Bronchial epithelial cell (primary cell): ENCODE results near the gene CARD10. TPM values are rescaled to one million over a fixed set of nuclear protein-coding genes. Genes with fewer than 3 reads are reported as not detected.
A peak's percentile ranks its signal among the peaks of the same experiment; 100 is the strongest.

ENCODE experiments used
- DNase-seq: peaks from one replicate; pipeline ENCODE4 v3.0.0-alpha.2; 2010; ENCODE audit warnings: low read depth
- FAIRE-seq: peaks from 2 replicates; lab custom pipeline; 2011; peaks lifted over from hg19 to GRCh38; lab: Jason Lieb, UNC
- H3K27me3 ChIP-seq: 2 replicates; pipeline ENCODE4 v1.5.1; 2011; ENCODE audit warnings: low read length; ENCODE audit not compliant: control insufficient read depth, insufficient read depth
- H3K36me3 ChIP-seq: 2 replicates; pipeline ENCODE4 v1.5.1; 2011; ENCODE audit warnings: low read length; ENCODE audit not compliant: control insufficient read depth, insufficient read depth
- H3K4me3 ChIP-seq: 2 replicates; pipeline ENCODE4 v1.5.1; 2011; ENCODE audit warnings: mild to moderate bottlenecking, low read depth, low read length, control low read depth
- total RNA-seq: library from RNA; depleted of rRNA; stranded (reverse); fragments of >200 nt; gene quantifications from 2 replicates; pipeline ENCODE4 v1.2.1, GENCODE V29; 2014
- TF ChIP-seq, protein P1 (sequence below): IDR thresholded peaks from 2 replicates; pipeline ENCODE4 v1.5.1; 2011; ENCODE audit warnings: mild to moderate bottlenecking, moderate library complexity, low read length, control low read depth, inconsistent platforms; ENCODE audit not compliant: insufficient read depth, severe bottlenecking

Gene CARD10
- total RNA-seq, 1 donor from 2014 or later: 14.2 TPM

DNA sequence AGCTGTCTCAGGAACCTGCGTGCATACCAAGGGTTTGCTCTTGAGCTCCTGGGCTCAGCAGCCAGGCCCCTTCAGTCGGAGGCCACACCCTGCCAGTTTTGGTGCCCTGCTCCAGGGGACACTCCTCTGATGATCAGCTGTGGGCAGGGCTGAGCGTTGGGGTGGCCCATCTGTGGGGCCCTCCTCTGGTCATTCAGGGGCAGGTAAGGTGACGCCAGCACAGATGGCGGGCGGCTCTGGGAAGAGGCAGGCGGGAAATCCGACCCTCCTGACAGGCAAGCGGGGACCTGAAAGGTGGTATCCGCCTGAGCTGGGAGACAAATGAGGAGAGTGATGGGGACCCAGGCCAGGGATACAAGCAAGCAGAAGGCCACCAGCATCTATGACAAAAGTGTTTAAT lies 29.2 kb downstream of the CARD10 start:
- TF ChIP-seq, protein P1, sequence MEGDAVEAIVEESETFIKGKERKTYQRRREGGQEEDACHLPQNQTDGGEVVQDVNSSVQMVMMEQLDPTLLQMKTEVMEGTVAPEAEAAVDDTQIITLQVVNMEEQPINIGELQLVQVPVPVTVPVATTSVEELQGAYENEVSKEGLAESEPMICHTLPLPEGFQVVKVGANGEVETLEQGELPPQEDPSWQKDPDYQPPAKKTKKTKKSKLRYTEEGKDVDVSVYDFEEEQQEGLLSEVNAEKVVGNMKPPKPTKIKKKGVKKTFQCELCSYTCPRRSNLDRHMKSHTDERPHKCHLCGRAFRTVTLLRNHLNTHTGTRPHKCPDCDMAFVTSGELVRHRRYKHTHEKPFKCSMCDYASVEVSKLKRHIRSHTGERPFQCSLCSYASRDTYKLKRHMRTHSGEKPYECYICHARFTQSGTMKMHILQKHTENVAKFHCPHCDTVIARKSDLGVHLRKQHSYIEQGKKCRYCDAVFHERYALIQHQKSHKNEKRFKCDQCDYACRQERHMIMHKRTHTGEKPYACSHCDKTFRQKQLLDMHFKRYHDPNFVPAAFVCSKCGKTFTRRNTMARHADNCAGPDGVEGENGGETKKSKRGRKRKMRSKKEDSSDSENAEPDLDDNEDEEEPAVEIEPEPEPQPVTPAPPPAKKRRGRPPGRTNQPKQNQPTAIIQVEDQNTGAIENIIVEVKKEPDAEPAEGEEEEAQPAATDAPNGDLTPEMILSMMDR: no peak
- DNase-seq (no peak), FAIRE-seq (no peak)
- Histone ChIP-seq H3K27me3 (no peaks in the 10 kb centered on the region), H3K4me3 (no peak overlapping the region), H3K36me3 (peaks cover 16% of the 10 kb centered on the region)

DNA sequence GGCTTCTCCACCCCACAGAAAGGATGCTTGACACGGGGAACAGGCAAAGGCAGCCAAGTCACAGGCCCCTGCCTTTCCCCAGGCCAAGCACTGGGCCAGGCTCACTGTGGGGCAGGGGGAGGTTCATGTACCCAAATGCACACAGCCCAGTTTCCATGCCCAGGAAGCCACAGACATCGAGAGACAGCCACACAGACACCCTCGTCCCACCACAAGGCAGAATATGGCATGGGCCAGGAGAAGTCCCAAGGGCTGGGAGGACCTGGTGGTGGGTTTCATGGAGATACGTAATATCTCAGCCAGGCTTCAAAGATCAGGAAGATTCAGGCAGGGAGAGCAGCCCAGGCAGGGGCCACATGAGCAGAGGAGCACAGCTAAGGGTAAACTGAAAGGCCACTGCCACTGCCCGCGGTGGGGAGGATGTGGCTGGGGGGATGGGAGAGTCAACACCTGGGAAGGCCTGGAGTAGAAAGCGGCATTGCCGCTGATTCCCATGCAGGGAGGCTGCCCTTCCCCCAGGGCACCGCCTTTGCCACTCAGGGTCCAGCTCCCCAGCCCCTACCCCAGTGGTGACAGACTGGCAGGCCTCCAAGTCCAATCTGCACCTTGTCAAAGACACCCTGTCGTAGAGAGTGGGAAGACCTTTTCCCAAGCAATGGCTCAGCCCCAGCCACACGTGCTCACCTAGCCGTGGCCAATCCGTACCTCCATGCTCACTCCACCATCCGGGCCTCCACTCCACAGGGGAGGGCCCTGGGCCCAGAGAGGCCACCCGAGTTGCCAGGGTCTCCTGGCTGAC lies 30.7 kb downstream of the CARD10 start:
- Histone ChIP-seq H3K4me3 (no peak overlapping the region), H3K36me3 (peaks cover 8% of the 10 kb centered on the region), H3K27me3 (no peaks in the 10 kb centered on the region)
- DNase-seq (no peak), FAIRE-seq (no peak)
- TF ChIP-seq, protein P1: no peak

DNA sequence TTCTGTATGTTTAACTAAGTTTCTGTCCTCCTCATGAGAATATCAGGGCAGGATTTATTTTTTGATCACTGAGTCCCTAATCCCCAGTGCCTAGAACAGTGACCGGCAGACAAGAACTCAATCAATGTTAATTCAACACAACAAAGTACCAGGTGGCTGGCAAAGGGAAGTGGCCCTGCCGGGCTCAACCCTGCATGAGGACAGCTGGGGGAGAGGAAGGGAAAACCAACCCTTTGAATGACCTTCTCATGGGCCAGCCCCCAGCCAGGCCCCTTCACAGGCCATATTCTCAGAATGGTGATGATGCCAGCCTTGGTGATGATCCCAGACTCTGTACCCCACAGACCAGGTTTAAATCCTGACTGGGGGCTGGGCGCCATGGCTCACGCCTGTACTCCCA lies 31.6 kb downstream of the CARD10 start:
- TF ChIP-seq, protein P1: no peak
- FAIRE-seq (no peak), DNase-seq (no peak)
- Histone ChIP-seq H3K36me3 (peaks cover 8% of the 10 kb centered on the region), H3K27me3 (no peaks in the 10 kb centered on the region), H3K4me3 (no peak overlapping the region)

DNA sequence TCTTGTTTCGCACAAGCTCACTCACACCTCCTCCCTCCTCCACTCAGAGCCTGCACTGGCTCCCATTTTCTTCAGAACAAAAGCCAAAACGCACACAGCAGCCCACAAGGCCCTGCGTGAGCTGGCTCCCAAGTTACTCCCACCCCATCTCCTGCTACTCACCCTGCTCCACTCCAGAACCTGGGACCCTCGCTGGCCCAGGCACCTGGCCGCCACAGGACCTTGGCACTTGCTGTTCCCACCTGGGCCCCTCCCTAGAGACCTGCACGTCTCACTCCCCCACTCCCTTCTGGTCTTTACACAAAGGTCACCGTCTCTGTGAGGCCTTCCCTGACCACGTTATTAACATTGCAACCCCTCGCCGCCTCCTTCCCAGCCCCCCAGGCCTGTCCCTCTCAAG lies 32.1 kb downstream of the CARD10 start:
- H3K36me3 ChIP-seq: peaks cover 8% of the 10 kb centered on the region

DNA sequence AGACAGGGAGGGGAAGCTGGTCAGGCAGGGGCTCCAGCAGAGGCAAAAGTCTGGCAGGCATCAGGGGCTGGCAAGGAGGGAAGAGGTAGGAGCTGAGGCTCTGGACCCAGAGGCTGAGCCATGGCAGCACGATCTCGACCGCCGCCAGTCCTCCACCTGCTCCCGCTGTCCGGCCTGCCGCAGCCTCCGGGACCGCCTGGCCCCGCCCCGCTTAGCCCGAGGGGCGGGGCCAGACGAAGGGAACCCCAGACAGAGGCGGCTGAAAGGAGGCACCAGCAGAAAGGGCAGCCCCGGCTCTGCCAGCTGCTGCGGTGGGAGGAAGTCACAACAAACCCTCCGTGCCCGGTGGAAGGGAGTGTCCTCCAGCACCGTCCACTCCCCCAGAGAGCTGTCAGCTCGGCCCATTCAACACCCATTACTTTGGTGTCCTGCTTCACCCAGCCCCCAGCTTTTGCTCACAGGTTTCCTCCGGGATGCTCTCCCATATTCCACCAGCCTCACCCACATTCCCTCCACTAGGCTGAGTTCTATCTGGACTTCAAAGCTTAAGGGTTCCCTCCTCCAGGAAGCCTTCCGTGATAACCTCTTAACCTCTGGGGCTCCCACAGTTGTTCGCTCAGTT lies 32.9 kb downstream of the CARD10 start, which contains the start of gene MFNG:
MFNG (minus strand) TSS at position 161 of the 622 bp plus-strand sequence. CDS start 207 bp downstream, outside the sequence.
- Histone ChIP-seq H3K4me3 (no peak within 1 kb of the TSS), H3K27me3 (no peaks in the 10 kb centered on the region), H3K36me3 (peaks cover 7% of the 10 kb centered on the region)
- peak; percentile 41 for DNase-seq
- FAIRE-seq: peak; percentile 85
- TF ChIP-seq, protein P1: peak; percentile 12

More for the DNA sequence above, 32.1 kb downstream of the CARD10 start:
- no peak for FAIRE-seq
- TF ChIP-seq, protein P1: no peak
- no peaks in the 10 kb centered on the region for H3K27me3 ChIP-seq
- H3K4me3 ChIP-seq: no peak overlapping the region
- no peak for DNase-seq
